Right lobe of liver (tissue), 4 donors: ENCODE data around the gene SMC5.

Experiments used
- CTCF ChIP-seq, 4 donors: fragments of 200-600 bp in 3 of 4; fragments of 450-650 bp in 1 of 4; IDR thresholded peaks; one replicate each; pipeline versions ENCODE4 v1.5.1 to v1.8.0; 2016 to 2022; ENCODE audit warnings: antibody characterized with exemption in 4 of 4, mild to moderate bottlenecking in 2 of 4
- POLR2A ChIP-seq: fragments of 450-650 bp; IDR thresholded peaks from one replicate; pipeline ENCODE4 v1.6.1; 2017; ENCODE audit warnings: antibody characterized with exemption, mild to moderate bottlenecking
- donor health status: DM: no; HTN: no; CAD: no.
- donor health status: DM: no; HTN: no; CAD: no.
- donor health status: DM: no; HTN: yes; CAD: no.

- TF ChIP-seq CTCF (IDR thresholded peaks at IDR 0.05) (no peak), POLR2A (no peak)
Observed at GRCh38 chr9:70402213-70402612, 143.4 kb downstream of the SMC5 start.
